WI38 (cell line): ENCODE results near the gene RAB17.
"Not testable (repeated sequence)": the region's sequence is repeated elsewhere in the genome, so short reads cannot be mapped to it uniquely, and the experiment has no call there.

Experiments
- H3K4me3 ChIP-seq: 2 replicates; pipeline ENCODE4 v1.5.1; 2011; ENCODE audit warnings: low read depth, mild to moderate bottlenecking, control low read depth, low read length
- TF ChIP-seq, protein P1 (sequence below): IDR thresholded peaks from 2 replicates; pipeline ENCODE4 v1.5.1; 2012; ENCODE audit warnings: low read depth, mild to moderate bottlenecking, control low read depth, low read length

Gene RAB17

GRCh38 chr2:237597196-237598145 lies 6.9 kb upstream of the RAB17 start:
- no peak overlapping the region for H3K4me3 ChIP-seq
- TF ChIP-seq, protein P1, sequence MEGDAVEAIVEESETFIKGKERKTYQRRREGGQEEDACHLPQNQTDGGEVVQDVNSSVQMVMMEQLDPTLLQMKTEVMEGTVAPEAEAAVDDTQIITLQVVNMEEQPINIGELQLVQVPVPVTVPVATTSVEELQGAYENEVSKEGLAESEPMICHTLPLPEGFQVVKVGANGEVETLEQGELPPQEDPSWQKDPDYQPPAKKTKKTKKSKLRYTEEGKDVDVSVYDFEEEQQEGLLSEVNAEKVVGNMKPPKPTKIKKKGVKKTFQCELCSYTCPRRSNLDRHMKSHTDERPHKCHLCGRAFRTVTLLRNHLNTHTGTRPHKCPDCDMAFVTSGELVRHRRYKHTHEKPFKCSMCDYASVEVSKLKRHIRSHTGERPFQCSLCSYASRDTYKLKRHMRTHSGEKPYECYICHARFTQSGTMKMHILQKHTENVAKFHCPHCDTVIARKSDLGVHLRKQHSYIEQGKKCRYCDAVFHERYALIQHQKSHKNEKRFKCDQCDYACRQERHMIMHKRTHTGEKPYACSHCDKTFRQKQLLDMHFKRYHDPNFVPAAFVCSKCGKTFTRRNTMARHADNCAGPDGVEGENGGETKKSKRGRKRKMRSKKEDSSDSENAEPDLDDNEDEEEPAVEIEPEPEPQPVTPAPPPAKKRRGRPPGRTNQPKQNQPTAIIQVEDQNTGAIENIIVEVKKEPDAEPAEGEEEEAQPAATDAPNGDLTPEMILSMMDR, result no peak

DNA sequence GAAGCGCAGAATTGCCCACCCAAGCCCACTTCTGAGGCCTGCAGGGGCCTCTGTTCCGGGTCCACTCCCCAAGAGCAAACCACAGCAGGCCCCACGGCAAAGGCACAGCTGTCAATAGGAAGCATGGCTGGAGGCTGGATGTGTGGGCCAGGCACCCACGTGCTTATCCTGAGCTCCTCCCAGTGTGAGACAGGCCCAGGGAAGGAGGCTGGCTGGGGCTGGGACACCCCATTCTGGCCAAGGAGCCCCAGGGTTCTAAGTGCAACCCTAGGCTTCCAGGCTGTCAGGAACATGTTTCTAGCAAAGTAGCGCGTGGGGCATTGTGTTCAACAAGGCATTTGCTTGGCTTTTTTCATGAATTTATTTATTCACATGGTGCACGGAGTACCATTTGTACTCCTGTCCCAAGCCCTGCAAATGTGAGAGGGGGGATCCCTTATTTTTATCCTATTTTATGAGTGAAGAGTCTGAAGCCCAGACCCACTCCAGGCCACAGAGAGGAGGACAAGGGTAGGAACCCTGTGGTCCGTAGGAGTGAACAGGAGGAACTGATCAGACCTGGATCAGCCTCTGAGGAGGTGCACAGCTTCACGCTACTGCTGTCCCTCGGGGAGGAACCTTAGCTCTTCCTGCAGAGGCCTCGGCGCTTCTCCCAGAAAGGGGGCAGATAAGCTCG lies 6.1 kb upstream of the RAB17 start:
- TF ChIP-seq, protein P1, result no peak
- no peak overlapping the region for H3K4me3 ChIP-seq

- not testable (repeated sequence) for H3K4me3 ChIP-seq
These were observed 5.4 kb upstream of the RAB17 start for GRCh38 chr2:237595829-237596519.

- TF ChIP-seq, protein P1, result no peak
- no peak overlapping the region for H3K4me3 ChIP-seq
These were observed 4.0 kb upstream of the RAB17 start for GRCh38 chr2:237594514-237594871.

GRCh38 chr2:237593596-237594320 lies 3.2 kb upstream of the RAB17 start:
- TF ChIP-seq, protein P1, result no peak
- no peak overlapping the region for H3K4me3 ChIP-seq

DNA sequence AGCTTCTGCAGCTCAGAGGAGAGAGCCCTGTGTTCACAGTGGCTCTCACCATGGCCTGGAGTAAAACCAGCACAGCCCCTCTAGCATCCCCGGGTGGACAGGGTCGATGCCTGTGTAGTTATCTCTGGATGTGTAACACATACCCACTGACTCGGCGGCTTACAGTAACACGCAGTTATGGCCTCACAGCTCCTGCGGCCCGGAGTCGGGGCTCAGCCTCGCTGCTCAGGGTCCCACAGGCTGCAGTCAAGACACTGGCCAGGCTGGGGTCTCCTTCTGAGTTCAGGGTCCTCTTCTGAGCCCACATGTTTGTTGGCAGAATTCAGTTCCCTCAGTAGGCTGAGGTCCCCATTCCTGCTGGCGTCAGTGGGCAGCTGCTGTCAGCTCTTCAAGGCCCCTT lies 2.5 kb upstream of the RAB17 start:
- TF ChIP-seq, protein P1, result no peak

GRCh38 chr2:237592425-237592980 lies 2.0 kb upstream of the RAB17 start:
- TF ChIP-seq, protein P1, result no peak
- H3K4me3 ChIP-seq, result no peak overlapping the region

More for the DNA sequence above, 2.5 kb upstream of the RAB17 start:
- H3K4me3 ChIP-seq, result no peak overlapping the region
